Fibroblast of pulmonary artery (primary cell): Measurements from ENCODE around the gene KRT75.

Source experiments
- DNase-seq: peaks from one replicate; pipeline ENCODE4 v3.0.0-alpha.2; 2010; ENCODE audit warnings: low read depth
- H3K4me3 ChIP-seq: replicated peaks from 2 replicates; pipeline ENCODE4 v1.5.1; 2011; ENCODE audit warnings: low read depth, mild to moderate bottlenecking, control low read depth, low read length, moderate library complexity
- TF ChIP-seq, protein P1 (sequence below): IDR thresholded peaks from 2 replicates; pipeline ENCODE4 v1.5.1; 2011; ENCODE audit warnings: mild to moderate bottlenecking, control low read depth, low read length, inconsistent platforms; ENCODE audit errors: missing control alignments

The KRT75 gene

DNA sequence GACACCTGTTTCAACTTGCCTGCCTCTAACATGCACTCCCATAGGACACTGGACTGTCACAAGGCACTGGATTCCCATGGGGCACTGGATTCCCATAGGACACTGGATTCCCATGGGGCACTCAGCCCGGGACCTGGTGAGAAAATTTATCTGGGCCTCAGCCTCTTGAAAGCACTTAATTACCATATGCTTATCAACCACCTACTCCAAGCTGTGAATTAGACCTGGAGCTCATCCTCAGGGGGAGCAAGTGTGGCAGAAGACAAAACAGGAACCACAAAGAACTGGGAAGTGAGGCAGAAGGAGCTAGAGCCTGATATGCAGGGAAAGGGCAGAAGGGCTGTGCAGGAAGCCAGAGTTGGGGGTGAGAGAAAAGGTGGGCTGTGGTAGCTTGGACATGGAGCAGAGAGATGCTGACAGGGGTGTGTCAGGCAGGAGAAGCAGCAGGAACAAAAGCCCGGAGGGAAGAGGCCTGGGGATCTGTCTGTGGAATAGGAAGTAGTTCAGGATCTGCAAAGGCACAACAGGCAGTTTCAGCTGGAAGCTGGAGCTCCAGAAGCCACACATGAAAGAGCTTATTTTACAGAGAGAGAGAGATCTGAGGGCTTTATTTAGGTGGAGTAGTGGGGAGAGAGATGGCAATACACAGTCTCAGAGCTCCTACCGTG lies 31.2 kb downstream of the KRT75 start:
- no peak for DNase-seq
- TF ChIP-seq, protein P1, sequence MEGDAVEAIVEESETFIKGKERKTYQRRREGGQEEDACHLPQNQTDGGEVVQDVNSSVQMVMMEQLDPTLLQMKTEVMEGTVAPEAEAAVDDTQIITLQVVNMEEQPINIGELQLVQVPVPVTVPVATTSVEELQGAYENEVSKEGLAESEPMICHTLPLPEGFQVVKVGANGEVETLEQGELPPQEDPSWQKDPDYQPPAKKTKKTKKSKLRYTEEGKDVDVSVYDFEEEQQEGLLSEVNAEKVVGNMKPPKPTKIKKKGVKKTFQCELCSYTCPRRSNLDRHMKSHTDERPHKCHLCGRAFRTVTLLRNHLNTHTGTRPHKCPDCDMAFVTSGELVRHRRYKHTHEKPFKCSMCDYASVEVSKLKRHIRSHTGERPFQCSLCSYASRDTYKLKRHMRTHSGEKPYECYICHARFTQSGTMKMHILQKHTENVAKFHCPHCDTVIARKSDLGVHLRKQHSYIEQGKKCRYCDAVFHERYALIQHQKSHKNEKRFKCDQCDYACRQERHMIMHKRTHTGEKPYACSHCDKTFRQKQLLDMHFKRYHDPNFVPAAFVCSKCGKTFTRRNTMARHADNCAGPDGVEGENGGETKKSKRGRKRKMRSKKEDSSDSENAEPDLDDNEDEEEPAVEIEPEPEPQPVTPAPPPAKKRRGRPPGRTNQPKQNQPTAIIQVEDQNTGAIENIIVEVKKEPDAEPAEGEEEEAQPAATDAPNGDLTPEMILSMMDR = no peak
- H3K4me3 ChIP-seq = no peak overlapping the region

DNA sequence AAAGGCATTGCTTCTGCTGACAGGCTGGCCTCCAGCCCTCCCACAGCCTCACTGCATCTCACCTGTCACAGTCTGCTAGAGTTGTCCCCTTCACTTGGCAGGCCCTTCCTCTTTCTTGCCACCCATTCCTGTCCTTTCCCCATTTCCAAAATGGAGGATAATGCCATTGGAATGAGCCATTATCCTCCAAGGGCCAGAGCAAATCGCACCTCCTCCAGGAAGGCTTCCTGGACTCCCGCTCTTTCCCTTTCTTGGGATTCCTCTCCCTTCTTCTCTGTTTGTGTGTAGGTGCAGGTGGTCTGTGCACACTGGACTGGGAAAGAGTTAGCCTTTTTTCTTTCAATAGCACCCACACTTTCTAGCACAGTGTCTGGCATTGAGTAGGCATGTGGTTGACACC lies 31.8 kb downstream of the KRT75 start:
- no peak for DNase-seq
- H3K4me3 ChIP-seq = no peak overlapping the region
- TF ChIP-seq, protein P1 = no peak

GRCh38 chr12:52401926-52402325 lies 32.2 kb downstream of the KRT75 start:
- H3K4me3 ChIP-seq = no peak overlapping the region
- no peak for DNase-seq
- TF ChIP-seq, protein P1 = no peak

DNA sequence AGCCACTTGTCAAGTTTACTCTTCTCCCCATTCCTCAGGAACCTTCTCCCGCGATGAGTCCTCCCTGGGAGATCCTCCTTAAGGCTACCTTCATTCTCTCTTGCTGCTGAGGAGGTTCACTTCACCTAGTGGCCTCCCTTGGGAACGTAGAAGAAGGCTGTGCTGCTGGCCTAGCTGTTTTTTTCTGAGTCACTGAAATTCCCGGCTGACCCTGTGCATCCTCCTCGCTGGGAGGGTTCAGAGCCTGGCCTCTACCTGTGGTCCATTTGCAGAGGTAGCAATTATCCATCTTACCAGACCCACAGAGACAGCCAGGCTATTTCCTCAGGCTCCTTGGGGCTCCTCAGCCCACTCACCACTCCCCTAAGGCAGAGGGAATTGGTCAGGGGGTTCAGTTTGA lies 32.6 kb downstream of the KRT75 start:
- no peak overlapping the region for H3K4me3 ChIP-seq
- no peak for DNase-seq
- TF ChIP-seq, protein P1 = no peak

GRCh38 chr12:52400906-52401305 lies 33.3 kb downstream of the KRT75 start:
- TF ChIP-seq, protein P1 = no peak
- no peak for DNase-seq
- H3K4me3 ChIP-seq = no peak overlapping the region

DNA sequence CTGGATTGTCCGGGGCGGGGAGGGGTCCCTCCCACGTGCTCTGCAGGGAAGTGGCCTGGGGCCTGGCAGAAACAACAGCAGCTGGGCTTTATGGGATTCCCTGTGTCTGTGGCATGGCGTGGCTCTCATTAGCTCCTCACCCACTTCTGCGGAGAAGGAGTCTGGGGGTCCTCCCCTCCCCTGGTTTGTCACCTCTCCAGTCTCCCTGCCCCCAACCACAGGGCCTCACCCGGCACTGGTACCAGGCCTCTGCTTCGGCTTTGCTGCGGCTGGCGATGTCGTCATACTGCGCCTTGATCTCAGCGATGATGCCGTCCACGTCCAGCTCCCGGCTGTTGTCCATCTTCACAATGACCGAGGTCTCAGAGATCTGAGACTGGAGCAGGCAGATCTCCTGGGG lies 34.4 kb downstream of the KRT75 start:
- TF ChIP-seq, protein P1 = no peak
- no peak for DNase-seq

DNA sequence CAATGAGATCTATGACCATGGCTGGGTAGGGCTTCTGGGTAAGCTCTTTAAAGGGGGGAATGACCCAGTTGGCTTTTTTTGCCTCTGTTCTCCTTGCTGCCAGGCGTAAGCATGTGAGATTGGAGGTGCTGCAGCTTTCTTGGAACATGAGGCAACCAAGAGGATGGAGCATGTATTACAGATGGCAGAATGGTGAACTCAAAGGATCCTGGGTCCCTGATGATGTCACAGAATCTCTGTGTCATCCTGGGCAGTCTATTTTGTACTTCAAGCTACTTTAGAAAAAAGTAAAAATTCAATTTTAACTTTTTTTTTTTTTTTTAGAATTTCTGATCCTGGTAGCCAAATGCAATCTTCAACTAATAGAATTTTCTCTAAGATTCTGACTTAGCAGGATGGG lies 36.0 kb downstream of the KRT75 start:
- DNase-seq = no peak
- H3K4me3 ChIP-seq = no peak overlapping the region
- TF ChIP-seq, protein P1 = no peak

More for the DNA sequence above, 34.4 kb downstream of the KRT75 start:
- H3K4me3 ChIP-seq = no peak overlapping the region
